Gastroesophageal sphincter (tissue), 4 donors: Measurements from ENCODE around the gene SKP2. TPM values are rescaled to one million over a fixed set of nuclear protein-coding genes. Genes with fewer than 3 reads are reported as not detected.
A peak's percentile ranks its signal among the peaks of the same experiment; 100 is the strongest.

Experiments used
- ATAC-seq: fragments of 150-250 bp; one replicate; pipeline ENCODE4 v1.9.1; 2016; ENCODE audit warnings: mild to moderate bottlenecking, moderate library complexity
- H3K27ac ChIP-seq, 4 donors: fragments of 200-600 bp; sonication (generic) in 3 of 4; 1 replicate in 3 of 4; 2 replicates in 1 of 4; pipeline ENCODE4 v1.5.1; 2016 to 2019
- H3K27me3 ChIP-seq: fragments of 200-600 bp; sonication (generic); one replicate; pipeline ENCODE4 v1.5.1; 2019
- H3K36me3 ChIP-seq, 2 donors: fragments of 200-600 bp; sonication (generic); one replicate each; pipeline ENCODE4 v1.5.1; 2019; ENCODE audit warnings: control low read depth in 1 of 2
- H3K4me1 ChIP-seq, 3 donors: fragments of 200-600 bp; sonication (generic); 1 replicate in 2 of 3; 2 replicates in 1 of 3; pipeline ENCODE4 v1.5.1; 2016 to 2019; ENCODE audit warnings: control low read depth in 2 of 3
- H3K4me3 ChIP-seq, 2 donors: fragments of 200-600 bp; sonication (generic); one replicate each; pipeline ENCODE4 v1.5.1; 2019; ENCODE audit warnings: mild to moderate bottlenecking in 1 of 2, moderate library complexity in 1 of 2
- H3K9me3 ChIP-seq, 3 donors: fragments of 200-600 bp; sonication (generic); one replicate each; pipeline ENCODE4 v1.5.1; 2017 to 2019; ENCODE audit warnings: control low read depth in 2 of 3
- EP300 ChIP-seq: sonication (generic); formaldehyde crosslinking; IDR thresholded peaks from one replicate; pipeline ENCODE4 v1.6.1; 2017; ENCODE audit warnings: antibody characterized with exemption, mild to moderate bottlenecking
- POLR2A ChIP-seq, 2 donors: fragments of 450-650 bp; IDR thresholded peaks; one replicate each; pipeline ENCODE4 v1.6.1; 2017; ENCODE audit warnings: antibody characterized with exemption in 2 of 2, mild to moderate bottlenecking in 2 of 2, moderate library complexity in 1 of 2
- POLR2AphosphoS5 ChIP-seq: sonication (generic); formaldehyde crosslinking; IDR thresholded peaks from one replicate; pipeline ENCODE4 v1.6.1; 2017; ENCODE audit warnings: antibody characterized with exemption
- WGBS, 2 donors: methylation state at CpG; one replicate each; pipeline ENCODE4 v1.1.5; 2018; ENCODE audit warnings: low coverage in 1 of 2; 5-methylcytosine and 5-hydroxymethylcytosine counted together
- total RNA-seq, 4 donors: library from RNA; depleted of rRNA; stranded (reverse); fragments of >200 nt; gene quantifications; one replicate each; pipeline ENCODE4 v1.1.0, GENCODE V29; 2016
- TF ChIP-seq, protein P1 (sequence below), 4 experiments: fragments of 200-600 bp in 2 of 4; fragments of 450-650 bp in 2 of 4; sonication (generic) in 1 of 4; IDR thresholded peaks; one replicate each; pipeline ENCODE4 v1.5.1; 2017 to 2019; ENCODE audit warnings: antibody characterized with exemption in 4 of 4, mild to moderate bottlenecking in 2 of 4, moderate library complexity in 2 of 4

Gene SKP2
- total RNA-seq, 4 donors from 2014 or later, result 8.2 to 11.6 (median 11.4) TPM

DNA sequence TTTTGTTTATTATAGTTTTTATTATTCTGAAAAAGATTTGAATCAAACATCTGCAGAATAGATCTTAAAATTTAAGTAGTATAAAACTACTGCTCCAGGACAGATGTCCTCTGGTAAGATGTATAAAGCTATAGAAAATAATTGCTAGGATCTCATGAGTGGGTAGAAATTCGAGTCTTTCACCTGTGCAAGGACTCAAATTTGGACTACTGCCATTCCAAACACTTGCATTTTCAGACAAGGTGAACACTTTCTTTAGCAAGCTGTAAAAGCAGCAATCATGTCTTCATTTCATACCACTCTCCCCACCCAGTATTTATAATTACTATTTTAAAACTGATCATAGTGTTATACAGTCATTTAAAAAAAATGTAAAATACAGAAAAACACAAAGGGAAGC, 20.7 kb downstream of the SKP2 start:
- no peak overlapping the region for H3K4me3 ChIP-seq
- 63 to 80% methylated on average over 1 of the region's 1 CpG for WGBS, 2 donors
- H3K27ac ChIP-seq, result no peak overlapping the region
- H3K36me3 ChIP-seq, result peaks cover 15 to 87% of the 10 kb centered on the region in 2 donors
- H3K27me3 ChIP-seq, result no peaks in the 10 kb centered on the region
- no peaks in the 10 kb centered on the region for H3K9me3 ChIP-seq
- H3K4me1 ChIP-seq, result peaks cover 0 to 8% (median 0%) of the 10 kb centered on the region in 3 donors
- TF ChIP-seq POLR2AphosphoS5 (no peak), POLR2A (IDR thresholded peaks at IDR 0.05) (no peak), EP300 (no peak)
- TF ChIP-seq, protein P1, sequence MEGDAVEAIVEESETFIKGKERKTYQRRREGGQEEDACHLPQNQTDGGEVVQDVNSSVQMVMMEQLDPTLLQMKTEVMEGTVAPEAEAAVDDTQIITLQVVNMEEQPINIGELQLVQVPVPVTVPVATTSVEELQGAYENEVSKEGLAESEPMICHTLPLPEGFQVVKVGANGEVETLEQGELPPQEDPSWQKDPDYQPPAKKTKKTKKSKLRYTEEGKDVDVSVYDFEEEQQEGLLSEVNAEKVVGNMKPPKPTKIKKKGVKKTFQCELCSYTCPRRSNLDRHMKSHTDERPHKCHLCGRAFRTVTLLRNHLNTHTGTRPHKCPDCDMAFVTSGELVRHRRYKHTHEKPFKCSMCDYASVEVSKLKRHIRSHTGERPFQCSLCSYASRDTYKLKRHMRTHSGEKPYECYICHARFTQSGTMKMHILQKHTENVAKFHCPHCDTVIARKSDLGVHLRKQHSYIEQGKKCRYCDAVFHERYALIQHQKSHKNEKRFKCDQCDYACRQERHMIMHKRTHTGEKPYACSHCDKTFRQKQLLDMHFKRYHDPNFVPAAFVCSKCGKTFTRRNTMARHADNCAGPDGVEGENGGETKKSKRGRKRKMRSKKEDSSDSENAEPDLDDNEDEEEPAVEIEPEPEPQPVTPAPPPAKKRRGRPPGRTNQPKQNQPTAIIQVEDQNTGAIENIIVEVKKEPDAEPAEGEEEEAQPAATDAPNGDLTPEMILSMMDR (IDR thresholded peaks at IDR 0.05), result no peak
- ATAC-seq, result no peak

DNA sequence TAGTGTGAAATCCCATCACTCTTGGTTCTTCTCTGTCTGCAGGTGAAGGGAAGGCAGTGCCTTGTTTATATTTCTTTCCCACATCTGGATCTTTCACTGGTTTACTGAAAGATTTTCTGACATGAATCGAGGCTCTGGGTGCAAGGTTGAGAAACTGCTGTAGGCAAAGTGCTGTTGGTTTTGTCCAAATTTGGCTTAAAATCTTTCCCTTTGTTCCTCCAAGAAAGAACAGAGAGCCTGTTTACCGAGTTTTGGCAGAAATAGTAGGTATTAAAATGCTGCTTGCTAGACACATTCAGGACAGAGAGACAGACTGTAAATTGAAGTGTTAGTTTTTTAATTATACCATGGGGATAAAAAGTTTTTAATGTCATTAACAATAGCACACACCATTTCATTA, 21.5 kb downstream of the SKP2 start:
- WGBS, 2 donors, result 22 to 46% methylated on average over 1 to 2 of the region's 2 CpGs
- Histone ChIP-seq H3K36me3 (peaks cover 15 to 85% of the 10 kb centered on the region in 2 donors), H3K4me1 (peaks cover 0 to 8% (median 0%) of the 10 kb centered on the region in 3 donors), H3K4me3 (no peak overlapping the region), H3K27me3 (no peaks in the 10 kb centered on the region), H3K9me3 (no peaks in the 10 kb centered on the region), H3K27ac (peak overlapping the region in 1 of 4 donors; percentile 17)
- ATAC-seq, result no peak
- TF ChIP-seq POLR2AphosphoS5 (no peak), POLR2A (IDR thresholded peaks at IDR 0.05) (no peak), EP300 (no peak)
- TF ChIP-seq, protein P1 (IDR thresholded peaks at IDR 0.05), result no peak

DNA sequence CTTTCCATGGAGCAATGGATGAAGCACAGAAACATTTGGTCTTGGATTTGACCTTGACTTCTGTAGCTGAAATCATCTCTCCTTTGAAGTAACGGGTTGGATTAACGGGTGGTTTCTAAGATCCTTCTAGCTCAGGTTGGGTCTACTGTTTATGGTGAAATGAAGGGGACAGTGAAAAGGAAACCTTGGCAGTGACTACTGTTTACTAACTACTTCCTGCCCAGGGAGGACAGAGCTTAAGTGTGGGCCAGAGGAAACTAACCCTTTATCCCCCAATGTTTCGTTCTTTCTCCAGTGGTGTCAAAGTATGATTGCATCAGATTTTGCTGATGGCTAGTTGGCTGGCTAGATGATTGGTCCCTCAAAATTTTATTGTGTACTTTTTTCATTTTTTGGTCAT, 22.2 kb downstream of the SKP2 start:
- Histone ChIP-seq H3K36me3 (peaks cover 15 to 85% of the 10 kb centered on the region in 2 donors), H3K27ac (no peak overlapping the region), H3K27me3 (no peaks in the 10 kb centered on the region), H3K4me3 (no peak overlapping the region), H3K4me1 (peaks cover 0 to 8% (median 0%) of the 10 kb centered on the region in 3 donors), H3K9me3 (no peaks in the 10 kb centered on the region)
- TF ChIP-seq EP300, result no peak
- no peak for TF ChIP-seq POLR2A (IDR thresholded peaks at IDR 0.05)
- TF ChIP-seq, protein P1 (IDR thresholded peaks at IDR 0.05), result no peak
- no peak for TF ChIP-seq POLR2AphosphoS5
- no peak for ATAC-seq
- 66 to 90% methylated on average over 3 of the region's 3 CpGs for WGBS, 2 donors

DNA sequence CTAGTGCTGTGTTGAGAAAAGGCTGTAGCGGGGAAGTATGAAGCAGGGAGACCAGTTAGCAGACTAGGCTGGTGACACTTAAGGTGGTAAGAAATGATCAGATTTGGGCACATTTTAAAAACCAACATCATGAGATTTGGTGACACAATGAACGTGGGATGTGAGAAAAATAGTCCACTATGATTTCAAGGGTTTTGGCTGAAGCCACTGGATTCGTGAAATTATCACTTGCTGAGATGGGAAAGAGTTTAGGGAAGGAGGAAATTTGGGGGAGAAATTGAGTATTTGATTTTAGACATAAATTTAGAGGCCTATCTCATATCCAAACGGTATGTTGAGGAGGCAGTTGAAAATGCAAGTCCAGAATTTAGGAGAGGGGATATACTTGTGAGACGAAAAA, 23.1 kb downstream of the SKP2 start:
- WGBS, 2 donors, result 77 to 88% methylated on average over 5 of the region's 5 CpGs
- Histone ChIP-seq H3K4me1 (peaks cover 0 to 8% (median 0%) of the 10 kb centered on the region in 3 donors), H3K9me3 (no peaks in the 10 kb centered on the region), H3K27ac (no peak overlapping the region), H3K27me3 (no peaks in the 10 kb centered on the region), H3K4me3 (no peak overlapping the region), H3K36me3 (peaks cover 15 to 85% of the 10 kb centered on the region in 2 donors)
- TF ChIP-seq EP300 (no peak), POLR2A (IDR thresholded peaks at IDR 0.05) (no peak), POLR2AphosphoS5 (no peak)
- TF ChIP-seq, protein P1 (IDR thresholded peaks at IDR 0.05), result no peak
- no peak for ATAC-seq

DNA sequence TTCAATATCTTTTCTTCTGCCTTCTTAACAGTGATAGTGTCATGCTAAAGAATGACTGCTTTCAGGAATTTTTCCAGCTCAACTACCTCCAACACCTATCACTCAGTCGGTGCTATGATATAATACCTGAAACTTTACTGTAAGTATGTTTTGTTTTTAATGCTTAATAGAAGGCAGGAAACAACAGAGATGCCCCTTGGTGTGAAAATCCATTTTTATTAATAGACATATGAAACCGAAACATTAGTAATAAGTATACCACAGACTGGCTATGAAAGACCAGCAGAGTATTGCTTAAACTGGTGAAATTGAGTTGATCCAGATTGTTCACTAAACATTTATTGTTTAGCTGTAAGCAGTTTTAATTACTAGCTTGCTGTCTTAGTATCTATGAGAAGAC, 25.2 kb downstream of the SKP2 start:
- ATAC-seq, result no peak
- H3K27me3 ChIP-seq, result no peaks in the 10 kb centered on the region
- no peaks in the 10 kb centered on the region for H3K9me3 ChIP-seq
- no peak for TF ChIP-seq EP300
- TF ChIP-seq, protein P1 (IDR thresholded peaks at IDR 0.05), result no peak
- TF ChIP-seq POLR2A (IDR thresholded peaks at IDR 0.05), result no peak
- no peak for TF ChIP-seq POLR2AphosphoS5
- H3K4me1 ChIP-seq, result peaks cover 0 to 8% (median 0%) of the 10 kb centered on the region in 3 donors
- no peak overlapping the region for H3K4me3 ChIP-seq
- 76 to 93% methylated on average over 2 of the region's 2 CpGs for WGBS, 2 donors
- H3K27ac ChIP-seq, result no peak overlapping the region
- H3K36me3 ChIP-seq, result peaks cover 3 to 84% of the 10 kb centered on the region in 2 donors
